ENCODE measurements around the gene RGS16.

GRCh38 chr1:182622901-182623528 lies 18.8 kb upstream of the RGS16 start:
- no peak for TF ChIP-seq POLR2A (IDR thresholded peaks at IDR 0.05; ENCODE audit: low read depth, low read length)
- no peak for TF ChIP-seq CTCF (IDR thresholded peaks at IDR 0.05; ENCODE audit: extremely low read depth in 1 of 2, insufficient read depth in 1 of 2, low read depth in 1 of 2, low read length in 2 of 2)
- TF ChIP-seq EZH2 (IDR thresholded peaks at IDR 0.05; ENCODE audit: borderline replicate concordance, low read depth, low read length, severe bottlenecking): no peak
- TF ChIP-seq JUN (IDR thresholded peaks at IDR 0.05; ENCODE audit: borderline replicate concordance, insufficient read depth, insufficient read length, low read depth): no peak
- no peak for TF ChIP-seq GATA2 (IDR thresholded peaks at IDR 0.05; ENCODE audit: insufficient read depth, insufficient read length, low read depth, low read length)
- no peak for TF ChIP-seq MAX (IDR thresholded peaks at IDR 0.05; ENCODE audit: insufficient read depth, insufficient read length)
- TF ChIP-seq POLR2AphosphoS5 (IDR thresholded peaks at IDR 0.05; ENCODE audit: insufficient read depth, low read depth, low read length): no peak
- TF ChIP-seq FOS (IDR thresholded peaks at IDR 0.05; ENCODE audit: borderline replicate concordance, insufficient read depth, low read length): no peak
